Mammary microvascular endothelial cell (primary cell): Measurements from ENCODE around the gene KIRREL3. TPM values are rescaled to one million over a fixed set of nuclear protein-coding genes. Genes with fewer than 3 reads are reported as not detected.

Experiments
- total RNA-seq: library from RNA; depleted of rRNA; stranded (reverse); fragments of >200 nt; gene quantifications from 2 replicates; pipeline ENCODE4 v1.2.3, GENCODE V29; 2015

Gene KIRREL3
- total RNA-seq: under 0.01 TPM in 1 of 2 replicates, not detected in the other

DNA sequence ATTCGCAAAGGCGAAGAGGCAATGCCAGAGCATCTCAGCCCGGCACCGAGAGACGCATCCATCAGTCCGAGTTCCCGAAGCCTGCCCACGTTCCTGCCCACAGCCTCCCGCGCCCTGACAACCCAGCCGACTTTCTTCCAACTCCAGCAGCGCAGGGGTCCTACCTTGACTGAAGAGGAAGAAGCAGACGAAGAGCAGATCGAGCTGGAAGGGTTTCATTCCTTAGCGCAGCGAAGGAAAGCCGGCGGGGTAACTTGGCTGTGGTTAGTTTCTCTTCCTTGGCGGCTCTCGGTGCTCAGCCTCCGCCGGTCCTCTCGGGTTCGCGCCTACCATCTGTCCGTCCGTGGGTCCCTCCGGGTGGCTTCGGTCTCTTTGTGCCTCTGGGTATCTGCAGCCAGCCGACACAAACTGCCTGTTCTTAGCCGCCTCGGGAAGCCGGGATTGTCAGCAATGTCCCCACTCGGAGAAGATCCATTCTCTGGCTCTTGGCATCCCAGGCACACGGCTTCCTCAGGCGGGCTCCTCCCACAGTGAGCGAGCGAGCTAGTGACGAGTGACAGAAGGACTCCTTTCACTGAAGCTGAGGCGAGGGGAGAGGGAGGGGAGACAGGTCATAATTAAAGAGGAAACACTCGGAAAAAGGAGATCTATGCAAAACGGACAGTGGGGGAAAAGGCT is at the start of gene KIRREL3:
TSS of gene KIRREL3 (minus strand) at position 480 of the 678 bp plus-strand sequence.

